Upper lobe of left lung (tissue), 4 donors: ENCODE data around the gene ADAM19.

Experiments
- CTCF ChIP-seq, 6 experiments: fragments of 450-650 bp in 4 of 6; fragments of 200-600 bp in 2 of 6; sonication (generic) in 2 of 6; IDR thresholded peaks; one replicate each; pipeline ENCODE4 v1.5.1; 2016 to 2019; ENCODE audit warnings: antibody characterized with exemption in 6 of 6
- EP300 ChIP-seq, 4 donors: sonication (generic); formaldehyde crosslinking; IDR thresholded peaks; one replicate each; pipeline ENCODE4 v1.5.1; 2017; ENCODE audit warnings: antibody characterized with exemption in 4 of 4, control low read depth in 2 of 4

GRCh38 chr5:157468293-157468965, 107.1 kb downstream of the ADAM19 start:
- TF ChIP-seq CTCF (IDR thresholded peaks at IDR 0.05) (no peak), EP300 (IDR thresholded peaks at IDR 0.05) (no peak)
